Measurements from ENCODE around the gene GUCY1B1. TPM values are rescaled to one million over a fixed set of nuclear protein-coding genes. Genes with fewer than 3 reads are reported as not detected.

The GUCY1B1 gene
- total RNA-seq, 1 experiment from 2014 or later: 0.50 TPM

DNA sequence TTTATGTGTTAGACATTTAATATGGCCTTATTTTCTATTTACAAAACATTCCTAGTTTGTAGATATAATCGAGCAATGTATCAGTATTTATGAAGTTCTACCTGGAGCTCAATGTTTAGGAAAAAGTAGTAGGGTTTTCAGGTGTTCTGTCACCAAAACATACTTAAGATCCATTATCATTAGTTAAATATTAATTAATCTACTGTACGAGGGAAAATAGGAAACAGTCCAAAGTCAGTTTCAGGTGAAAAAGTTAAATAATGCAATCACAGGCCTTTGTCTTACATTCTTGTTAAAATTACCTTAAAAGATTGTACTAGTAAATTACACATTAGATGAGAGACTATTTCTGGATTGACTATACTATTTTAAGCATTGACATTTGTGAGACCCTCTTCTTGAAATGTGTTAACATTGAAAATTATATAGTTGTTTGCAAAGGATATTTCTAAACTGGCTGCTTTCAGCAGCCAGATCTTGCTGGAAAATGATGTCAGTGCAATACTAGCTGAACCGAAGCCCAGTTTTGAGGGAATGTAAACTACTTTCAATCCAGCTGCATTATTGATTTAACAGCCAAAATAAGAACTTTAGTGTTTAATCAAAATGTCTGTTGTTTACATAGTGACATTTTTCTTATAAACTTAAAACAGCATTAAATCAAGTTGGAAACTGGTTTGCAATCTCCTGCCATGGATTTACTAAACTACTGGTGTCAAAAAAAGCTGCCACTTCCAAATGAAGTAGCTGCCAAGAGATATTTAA is 19.3 kb downstream of the GUCY1B1 start:
- Histone ChIP-seq H2BK5ac (ENCODE audit: insufficient read length, low read length) (no peak overlapping the region), H2BK120ac (ENCODE audit: low read depth, low read length, poor library complexity, severe bottlenecking) (no peak overlapping the region), H3K9ac (ENCODE audit: extremely low read depth, insufficient read length, low read length) (no peak overlapping the region), H2AFZ (ENCODE audit: low read length) (no peak overlapping the region), H3K4ac (ENCODE audit: low read depth, low read length) (no peak overlapping the region), H3K23ac (ENCODE audit: insufficient read length, low read depth, low read length) (no peak overlapping the region), H2BK15ac (ENCODE audit: low read depth, low read length) (no peak overlapping the region), H4K91ac (ENCODE audit: insufficient read length, low read depth, low read length) (no peak overlapping the region), H3K27me3 (ENCODE audit: insufficient read depth, low read length) (no peaks in the 10 kb centered on the region), H2BK20ac (ENCODE audit: low read depth, low read length, poor library complexity, severe bottlenecking) (no peak overlapping the region), H3K4me2 (ENCODE audit: insufficient read depth, insufficient read length, low read length) (no peak overlapping the region), H3K79me1 (ENCODE audit: insufficient read depth, low read depth, low read length, poor library complexity, severe bottlenecking) (no peaks in the 10 kb centered on the region), H3K23me2 (ENCODE audit: insufficient read length, low read depth, low read length, poor library complexity, severe bottlenecking) (no peaks in the 10 kb centered on the region), H3T11ph (ENCODE audit: low read length) (no peak overlapping the region), H4K20me1 (ENCODE audit: control insufficient read depth, insufficient read depth, insufficient read length) (no peaks in the 10 kb centered on the region), H2AK5ac (ENCODE audit: insufficient read length, low read length) (no peak overlapping the region), H3K27ac (ENCODE audit: insufficient read length, low read depth, low read length) (no peak overlapping the region), H4K5ac (ENCODE audit: insufficient read length, low read depth, low read length) (no peak overlapping the region), H3K9me3 (ENCODE audit: control insufficient read depth, low read depth, low read length) (no peaks in the 10 kb centered on the region), H3K4me1 (ENCODE audit: insufficient read depth, low read length) (no peaks in the 10 kb centered on the region), H3K18ac (ENCODE audit: insufficient read length, low read depth, low read length) (no peak overlapping the region), H4K8ac (replicated peaks; ENCODE audit: insufficient read length, low read depth, low read length) (no peak overlapping the region), H3K56ac (ENCODE audit: insufficient read length, low read depth, low read length) (no peak overlapping the region), H2BK12ac (ENCODE audit: insufficient read length, low read depth, low read length) (no peak overlapping the region), H3K79me2 (ENCODE audit: insufficient read depth, low read length) (no peaks in the 10 kb centered on the region), H3K14ac (ENCODE audit: insufficient read depth, low read length) (no peak overlapping the region)
- H3K36me3 Mint-ChIP-seq (ENCODE audit: insufficient read depth in 1 of 3, low read depth in 3 of 3): no peaks in the 10 kb centered on the region
- H3K27me3 Mint-ChIP-seq (ENCODE audit: low read depth): no peaks in the 10 kb centered on the region
- H3K9me3 Mint-ChIP-seq: no peaks in the 10 kb centered on the region
- TF ChIP-seq, protein P1, sequence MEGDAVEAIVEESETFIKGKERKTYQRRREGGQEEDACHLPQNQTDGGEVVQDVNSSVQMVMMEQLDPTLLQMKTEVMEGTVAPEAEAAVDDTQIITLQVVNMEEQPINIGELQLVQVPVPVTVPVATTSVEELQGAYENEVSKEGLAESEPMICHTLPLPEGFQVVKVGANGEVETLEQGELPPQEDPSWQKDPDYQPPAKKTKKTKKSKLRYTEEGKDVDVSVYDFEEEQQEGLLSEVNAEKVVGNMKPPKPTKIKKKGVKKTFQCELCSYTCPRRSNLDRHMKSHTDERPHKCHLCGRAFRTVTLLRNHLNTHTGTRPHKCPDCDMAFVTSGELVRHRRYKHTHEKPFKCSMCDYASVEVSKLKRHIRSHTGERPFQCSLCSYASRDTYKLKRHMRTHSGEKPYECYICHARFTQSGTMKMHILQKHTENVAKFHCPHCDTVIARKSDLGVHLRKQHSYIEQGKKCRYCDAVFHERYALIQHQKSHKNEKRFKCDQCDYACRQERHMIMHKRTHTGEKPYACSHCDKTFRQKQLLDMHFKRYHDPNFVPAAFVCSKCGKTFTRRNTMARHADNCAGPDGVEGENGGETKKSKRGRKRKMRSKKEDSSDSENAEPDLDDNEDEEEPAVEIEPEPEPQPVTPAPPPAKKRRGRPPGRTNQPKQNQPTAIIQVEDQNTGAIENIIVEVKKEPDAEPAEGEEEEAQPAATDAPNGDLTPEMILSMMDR (conservative IDR thresholded peaks at IDR 0.05): no peak
- no peak for DNase-seq
- no peak overlapping the region for H3K4me3 Mint-ChIP-seq
- no CpG with 5 or more reads among the region's 3 CpGs for WGBS (ENCODE audit: extremely low coverage, insufficient read length, low lambda C conversion rate)
- H3K27ac Mint-ChIP-seq: no peak overlapping the region
- peaks cover 4 to 7% of the 10 kb centered on the region in 2 experiments; a peak in 2 of 4 replicates for H3K4me1 Mint-ChIP-seq

All from H9 (cell line).